GM21367 (cell line): ENCODE measurements around the gene NTSR1.

Experiments
- ATAC-seq: cut with Tn5 transposase; IDR thresholded peaks from one replicate; pipeline ENCODE4 v1.9.1; 2021; ENCODE audit not compliant: unreplicated experiment

The NTSR1 gene

DNA sequence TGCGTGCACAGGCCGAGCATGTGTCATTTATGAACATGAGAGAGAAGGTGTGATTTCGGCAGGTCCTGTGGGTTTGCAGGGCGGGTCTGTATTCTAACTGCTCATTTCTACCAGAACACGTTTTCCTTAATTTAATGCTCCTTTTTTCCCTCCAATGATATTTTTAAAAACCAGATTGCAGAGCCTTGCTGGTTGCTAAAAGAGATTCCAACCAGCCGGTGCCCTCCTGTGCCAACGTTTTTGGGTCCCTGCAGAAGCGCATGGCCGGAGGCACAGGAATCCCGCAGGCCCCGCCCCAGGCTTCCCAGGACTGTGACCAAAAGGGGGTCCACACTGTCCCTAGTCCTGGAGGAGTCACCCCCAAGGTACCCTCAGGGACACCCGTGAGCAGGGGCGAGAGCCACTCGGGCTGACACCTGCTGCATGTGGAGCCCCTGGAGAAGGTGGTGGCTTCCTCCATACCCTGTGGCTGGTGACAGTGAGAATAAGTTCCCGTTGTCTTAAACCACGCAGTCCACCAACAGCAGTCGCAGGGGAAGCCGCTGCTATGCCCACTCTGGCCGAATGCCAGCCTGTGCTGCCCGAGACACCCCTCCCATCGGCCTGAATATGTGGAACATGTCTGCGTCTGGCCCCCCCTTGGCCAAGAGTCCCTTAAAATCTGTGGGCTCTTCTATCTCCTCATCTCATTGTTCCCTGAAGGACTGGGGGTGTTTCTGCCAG lies 15.7 kb upstream of the NTSR1 start:
- ATAC-seq, result no peak

DNA sequence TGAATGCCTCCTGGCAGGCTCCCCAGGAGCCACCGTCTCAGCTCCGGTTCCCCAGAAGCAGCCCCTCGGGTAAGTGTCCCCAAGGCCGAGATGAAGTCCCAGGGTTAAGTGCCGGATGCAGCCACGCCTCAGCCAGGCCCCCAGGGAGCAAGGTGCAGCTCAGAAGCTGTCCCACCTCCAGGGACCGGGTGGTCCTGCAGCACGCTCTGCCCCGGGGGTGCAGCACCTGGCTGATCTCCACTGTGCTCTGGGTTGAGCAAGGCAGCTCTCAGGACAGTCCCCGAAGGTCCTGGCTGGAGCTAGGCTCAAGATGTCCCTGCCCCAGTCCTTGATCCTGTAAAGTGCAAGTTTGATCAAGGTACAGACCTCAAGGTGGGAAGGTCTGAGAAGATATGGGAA lies 15.1 kb upstream of the NTSR1 start:
- no peak for ATAC-seq

GRCh38 chr20:62694106-62694505 lies 14.5 kb upstream of the NTSR1 start:
- ATAC-seq, result no peak

DNA sequence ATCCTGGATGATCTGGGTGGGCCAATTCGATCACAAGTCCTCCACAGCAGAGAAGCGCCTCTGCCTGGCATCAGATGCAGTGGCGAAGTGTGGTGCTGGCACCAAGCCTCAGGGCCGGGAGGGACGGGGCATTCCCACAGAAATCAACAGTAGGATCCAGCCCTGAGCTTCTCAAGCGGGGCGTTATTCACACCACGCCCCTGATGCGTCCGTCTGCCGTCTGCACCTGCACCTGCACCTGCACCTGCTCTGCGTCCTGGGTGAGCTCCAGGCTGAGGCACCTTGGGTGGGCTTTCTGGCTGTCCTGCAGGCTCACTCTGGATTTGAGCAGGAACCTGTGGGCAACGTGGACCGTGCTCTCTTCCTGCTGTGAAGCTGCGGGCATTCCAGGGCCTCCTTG lies 13.8 kb upstream of the NTSR1 start:
- no peak for ATAC-seq

DNA sequence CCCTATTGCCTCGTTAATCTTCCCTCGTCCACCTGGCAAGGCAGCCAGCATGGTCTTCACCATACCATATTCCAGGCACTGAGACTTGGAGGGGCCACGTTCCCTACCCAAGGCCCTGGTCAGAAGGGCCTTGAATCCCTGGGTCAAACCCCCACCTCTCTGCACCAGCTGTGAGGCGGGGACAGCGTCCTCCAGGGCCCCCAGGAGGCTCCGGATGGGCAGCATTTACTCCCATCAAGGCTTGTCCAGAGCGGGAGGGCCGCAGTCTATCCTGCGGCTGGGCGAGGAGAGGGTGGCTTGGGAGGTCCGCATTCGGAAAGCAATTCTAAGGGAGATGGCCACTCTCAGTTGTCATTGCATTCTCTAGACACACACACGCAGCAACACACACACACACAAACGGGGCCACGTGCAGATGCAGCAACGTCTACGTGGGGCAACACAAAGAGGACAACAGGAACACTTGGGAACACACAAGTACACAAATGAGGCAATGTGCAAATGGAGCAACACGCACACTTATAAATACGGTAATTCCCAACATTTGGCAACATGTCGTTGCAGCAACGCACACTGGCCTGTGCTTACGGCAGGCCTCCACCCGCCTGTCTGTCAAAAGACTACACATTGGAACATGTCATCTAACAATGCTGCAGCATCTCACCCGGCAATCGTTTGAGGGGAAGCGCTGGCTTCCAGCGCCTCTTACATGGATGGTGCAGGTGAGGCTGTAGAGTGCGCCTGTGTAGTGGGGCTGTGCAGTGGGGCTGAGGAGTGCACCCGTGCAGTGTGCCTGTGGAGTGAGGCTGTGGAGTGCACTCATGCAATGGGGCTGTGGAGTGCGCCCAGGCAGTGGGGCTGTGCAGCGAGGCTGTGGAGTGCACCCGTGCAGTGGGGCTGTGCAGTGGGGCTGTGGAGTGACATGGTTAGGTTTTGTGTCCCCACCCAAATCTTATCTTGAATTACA lies 12.9 kb upstream of the NTSR1 start:
- ATAC-seq, result no peak

DNA sequence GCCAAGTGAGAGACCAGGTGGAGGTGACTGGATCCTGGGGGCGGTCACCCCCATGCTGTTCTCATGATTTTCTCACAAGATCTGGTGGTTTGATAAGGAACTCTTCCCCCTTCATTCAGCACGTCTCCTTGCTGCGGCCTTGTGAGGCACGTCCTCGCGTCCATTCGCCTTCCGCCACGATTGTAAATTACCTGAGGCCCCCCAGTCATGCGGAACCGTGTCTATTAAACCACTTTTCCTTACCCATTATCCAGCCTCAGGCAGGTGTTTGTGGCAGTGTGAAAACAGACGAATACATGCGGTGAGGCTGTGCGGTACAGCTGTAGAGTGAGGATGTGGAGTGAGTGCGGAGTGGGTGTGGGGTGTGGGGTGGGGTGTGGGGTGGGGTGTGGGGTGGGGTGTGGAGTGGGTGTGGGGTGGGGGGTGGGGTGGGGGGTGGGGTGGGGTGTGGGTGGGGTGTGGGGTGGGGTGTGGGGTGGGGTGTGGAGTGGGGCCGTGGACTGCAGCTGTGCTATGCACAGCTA lies 12.1 kb upstream of the NTSR1 start:
- no peak for ATAC-seq

- no peak for ATAC-seq
These were observed 11.6 kb upstream of the NTSR1 start for GRCh38 chr20:62696989-62697388.

- ATAC-seq, result no peak
These were observed 11.1 kb upstream of the NTSR1 start for GRCh38 chr20:62697468-62697912.

GRCh38 chr20:62698231-62698630 lies 10.4 kb upstream of the NTSR1 start:
- no peak for ATAC-seq

- no peak for ATAC-seq
These were observed 9.3 kb upstream of the NTSR1 start for GRCh38 chr20:62699296-62699695.

DNA sequence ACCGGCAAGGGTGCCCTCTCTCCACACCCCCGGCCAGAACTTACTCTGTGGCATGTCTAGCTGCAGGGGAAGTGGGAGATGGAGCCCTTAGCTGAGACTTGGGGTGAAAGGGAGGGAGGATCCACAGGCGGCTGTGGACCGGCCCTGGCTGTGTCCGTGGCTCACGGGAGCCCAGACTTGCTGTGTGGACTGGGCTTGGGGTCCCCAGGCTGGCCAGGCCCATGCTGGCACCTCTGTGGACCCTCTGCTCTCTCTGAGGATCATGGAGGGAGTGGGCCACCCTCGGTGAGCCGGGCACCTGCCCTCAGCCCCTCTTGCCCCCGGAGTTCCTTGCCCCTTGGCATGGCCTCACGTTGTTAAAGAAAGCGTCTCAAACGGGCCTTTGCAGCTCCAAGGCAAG lies 8.9 kb upstream of the NTSR1 start:
- no peak for ATAC-seq

- ATAC-seq, result no peak
These were observed 8.2 kb upstream of the NTSR1 start for GRCh38 chr20:62700261-62700930.

DNA sequence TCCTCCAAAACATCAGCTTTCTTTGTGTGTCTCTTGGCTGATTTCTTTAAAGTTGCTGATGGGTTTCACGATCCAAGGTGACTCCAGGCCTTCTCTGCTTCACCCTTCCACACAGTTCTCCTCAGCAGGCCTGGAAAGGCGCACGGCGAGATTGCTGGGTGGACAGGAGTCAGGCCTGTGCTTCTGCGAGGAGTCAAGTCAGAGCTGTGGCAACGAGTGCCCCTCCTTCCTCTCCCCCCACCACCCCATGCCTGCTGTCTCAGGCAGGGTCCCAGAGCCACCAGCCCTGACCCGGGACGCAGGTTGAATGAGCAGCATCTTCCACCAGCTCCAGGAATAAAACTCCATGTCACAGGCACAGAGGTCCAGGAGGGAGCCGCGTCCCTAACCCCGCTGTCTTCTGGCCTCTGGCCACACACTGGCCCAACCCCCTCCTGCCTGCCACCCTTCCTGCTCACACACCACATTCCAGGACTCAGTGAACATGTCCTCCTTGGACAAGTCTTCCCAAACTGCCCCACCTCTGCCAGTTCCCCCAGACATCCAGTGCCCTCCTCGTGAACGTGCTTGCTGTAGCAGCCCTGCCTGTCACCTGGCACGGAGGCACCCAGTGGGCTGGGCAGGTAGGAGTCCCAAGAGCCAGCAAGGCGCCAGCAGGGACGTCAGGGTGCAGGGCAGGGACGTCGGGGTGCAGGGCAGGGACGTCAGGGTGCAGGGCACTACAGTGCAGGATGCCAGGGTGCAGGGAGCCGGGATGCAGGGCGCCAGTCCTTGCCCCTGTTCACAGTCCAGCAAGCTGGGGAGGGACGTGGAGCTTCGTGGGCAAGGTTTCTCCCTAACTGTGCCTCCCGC lies 7.2 kb upstream of the NTSR1 start:
- no peak for ATAC-seq

DNA sequence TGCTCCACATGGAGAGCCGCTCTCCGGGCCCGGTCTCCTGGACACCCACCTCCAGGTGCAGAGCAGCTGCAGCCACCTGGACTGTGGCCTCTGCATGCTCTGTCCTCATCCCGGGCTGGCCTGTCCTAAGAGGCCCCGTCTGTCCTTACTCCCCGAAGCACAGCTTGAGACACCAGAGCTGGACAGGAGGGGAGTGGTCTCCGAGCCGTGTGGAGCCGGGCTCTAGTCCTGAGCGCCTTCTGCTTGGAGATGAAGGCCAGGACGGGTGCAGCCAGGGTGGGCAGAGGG lies 6.7 kb upstream of the NTSR1 start:
- no peak for ATAC-seq

- no peak for ATAC-seq
These were observed 5.5 kb upstream of the NTSR1 start for GRCh38 chr20:62702895-62703852.

GRCh38 chr20:62703853-62704228 lies 4.8 kb upstream of the NTSR1 start:
- no peak for ATAC-seq

- no peak for ATAC-seq
These were observed 4.2 kb upstream of the NTSR1 start for GRCh38 chr20:62704341-62704948.

DNA sequence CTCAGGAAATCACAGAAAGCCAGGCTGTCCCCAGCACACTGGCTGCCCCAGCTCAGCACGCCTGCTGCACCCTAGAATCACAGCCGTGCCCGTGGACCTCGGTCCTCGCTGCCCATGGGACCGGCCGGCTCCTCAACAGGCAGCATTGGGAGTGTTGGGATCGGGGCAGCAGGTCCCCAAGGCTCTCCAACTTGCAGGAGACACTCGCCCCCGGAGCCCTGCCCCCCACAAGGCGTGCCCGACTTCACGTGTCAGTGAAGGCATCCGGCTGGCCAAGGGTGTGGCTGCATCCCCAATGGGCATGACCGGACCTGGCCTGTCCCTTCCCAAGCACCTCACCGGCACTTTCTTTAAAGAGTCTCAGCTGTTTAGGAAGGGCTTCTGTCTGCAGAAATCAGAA lies 3.0 kb upstream of the NTSR1 start:
- ATAC-seq, result no peak

- ATAC-seq, result no peak
These were observed 2.3 kb upstream of the NTSR1 start for GRCh38 chr20:62706344-62706743.
